ENCODE measurements around the gene KLF9.
A peak's percentile ranks its signal among the peaks of the same experiment; 100 is the strongest.

The KLF9 gene

GRCh38 chr9:70421272-70422180 is 7.1 kb upstream of the KLF9 start:
- no peak for DNase-seq

GRCh38 chr9:70420441-70421271 is 6.2 kb upstream of the KLF9 start:
- DNase-seq, result no peak

- DNase-seq, result peak; percentile 92
These were observed 5.3 kb upstream of the KLF9 start for GRCh38 chr9:70419556-70420440.

GRCh38 chr9:70418822-70419555 is 4.5 kb upstream of the KLF9 start:
- peak; percentile 95 for DNase-seq

GRCh38 chr9:70415476-70415875 is 1.0 kb upstream of the KLF9 start:
- no peak for DNase-seq

GRCh38 chr9:70415041-70415440 is 584 bp upstream of the KLF9 start:
- no peak for DNase-seq

- no peak for DNase-seq
These were observed 1.0 kb downstream of the KLF9 start for GRCh38 chr9:70413464-70413798.

- peak; percentile 78 for DNase-seq
These were observed 1.5 kb downstream of the KLF9 start for GRCh38 chr9:70412832-70413463.

- peak; percentile 85 for DNase-seq
These were observed 2.3 kb downstream of the KLF9 start for GRCh38 chr9:70411930-70412831.

- DNase-seq, result peak; percentile 81
These were observed 3.1 kb downstream of the KLF9 start for GRCh38 chr9:70411121-70411929.

- DNase-seq, result peak; percentile 44
These were observed 4.1 kb downstream of the KLF9 start for GRCh38 chr9:70410368-70410767.

- no peak for DNase-seq
These were observed 4.7 kb downstream of the KLF9 start for GRCh38 chr9:70409800-70410199.

- no peak for DNase-seq
These were observed 5.2 kb downstream of the KLF9 start for GRCh38 chr9:70409280-70409679.

GRCh38 chr9:70408393-70409040 is 5.9 kb downstream of the KLF9 start:
- DNase-seq, result no peak

- no peak for DNase-seq
These were observed 7.4 kb downstream of the KLF9 start for GRCh38 chr9:70407081-70407503.

GRCh38 chr9:70406434-70406862 is 8.0 kb downstream of the KLF9 start:
- DNase-seq, result no peak

- no peak for DNase-seq
These were observed 8.5 kb downstream of the KLF9 start for GRCh38 chr9:70405808-70406433.

GRCh38 chr9:70404261-70404660 is 10.2 kb downstream of the KLF9 start:
- DNase-seq, result no peak

- no peak for DNase-seq
These were observed 10.8 kb downstream of the KLF9 start for GRCh38 chr9:70403618-70404025.

Data from activated CD8-positive, alpha-beta memory T cell treated with anti-CD3 and anti-CD28 coated beads for 24 hours (primary cell).